CD14-positive monocyte (primary cell): ENCODE results near the gene STRBP. TPM values are rescaled to one million over a fixed set of nuclear protein-coding genes. Genes with fewer than 3 reads are reported as not detected.

Experiments used
- DNase-seq, 3 donors: peaks; one replicate each; pipeline ENCODE4 v3.0.0-alpha.2; 2011 to 2022
- H2AFZ ChIP-seq: 2 replicates; pipeline ENCODE4 v1.6.0; 2012; ENCODE audit warnings: mild to moderate bottlenecking, low read depth, low read length, inconsistent platforms; ENCODE audit not compliant: insufficient read depth, poor library complexity, severe bottlenecking
- H3K27ac ChIP-seq, 2 donors: 1 replicate in 1 of 2; 2 replicates in 1 of 2; pipeline ENCODE4 v1.5.1; 2012 to 2013; ENCODE audit warnings: low read length in 2 of 2, control low read depth in 1 of 2, inconsistent platforms in 1 of 2, low read depth in 1 of 2, mild to moderate bottlenecking in 1 of 2
- H3K27me3 ChIP-seq, 2 donors: one replicate each; pipeline versions ENCODE4 v1.6.0 to v1.6.1; 2011 to 2013; ENCODE audit warnings: low read length in 2 of 2; ENCODE audit not compliant: control insufficient read depth in 2 of 2, insufficient read depth in 2 of 2
- H3K36me3 ChIP-seq, 2 donors: replicated peaks in 1 of 2; 1 replicate in 1 of 2; 2 replicates in 1 of 2; pipeline versions ENCODE4 v1.5.1 to v1.6.1; 2012 to 2013; ENCODE audit warnings: low read length in 2 of 2, control low read depth in 1 of 2, inconsistent platforms in 1 of 2, mild to moderate bottlenecking in 1 of 2; ENCODE audit not compliant: insufficient read depth in 2 of 2, control insufficient read depth in 1 of 2
- H3K4me1 ChIP-seq, 2 donors: 1 replicate in 1 of 2; 2 replicates in 1 of 2; pipeline versions ENCODE4 v1.5.1 to v1.6.1; 2012 to 2013; ENCODE audit warnings: low read length in 2 of 2, control low read depth in 1 of 2, inconsistent platforms in 1 of 2, mild to moderate bottlenecking in 1 of 2, moderate library complexity in 1 of 2; ENCODE audit not compliant: insufficient read depth in 2 of 2, control insufficient read depth in 1 of 2
- H3K4me2 ChIP-seq: replicated peaks from 2 replicates; pipeline ENCODE3; 2012; ENCODE audit warnings: low read length, moderate library complexity, mild to moderate bottlenecking; ENCODE audit not compliant: poor library complexity, severe bottlenecking; ENCODE audit errors: extremely low read depth
- H3K4me3 ChIP-seq, 3 experiments: fragments of 200-600 bp in 1 of 3; sonication (generic) in 1 of 3; replicated peaks in 1 of 3; 1 replicate in 2 of 3; 2 replicates in 1 of 3; pipeline ENCODE4 v1.5.1; 2011 to 2013; ENCODE audit warnings: low read length in 3 of 3, mild to moderate bottlenecking in 3 of 3, control low read depth in 2 of 3, low read depth in 2 of 3, inconsistent platforms in 1 of 3, moderate library complexity in 1 of 3
- H3K79me2 ChIP-seq: 2 replicates; pipeline ENCODE4 v1.6.0; 2012; ENCODE audit warnings: mild to moderate bottlenecking, control low read depth, inconsistent platforms, low read length, moderate library complexity; ENCODE audit not compliant: insufficient read depth
- H3K9ac ChIP-seq: 2 replicates; pipeline ENCODE4 v1.6.0; 2017; ENCODE audit warnings: low read length, mild to moderate bottlenecking; ENCODE audit not compliant: insufficient read depth, poor library complexity, severe bottlenecking
- H3K9me3 ChIP-seq, 2 donors: replicated peaks in 1 of 2; 1 replicate in 1 of 2; 2 replicates in 1 of 2; pipeline versions ENCODE4 v1.5.1 to v1.6.1; 2012 to 2013; ENCODE audit warnings: low read length in 2 of 2, control low read depth in 1 of 2; ENCODE audit not compliant: control insufficient read depth in 1 of 2, insufficient read depth in 1 of 2
- H4K20me1 ChIP-seq: 2 replicates; pipeline ENCODE4 v1.6.0; 2012; ENCODE audit warnings: mild to moderate bottlenecking, low read length, control low read depth, moderate library complexity; ENCODE audit not compliant: insufficient read depth
- H3K27ac Mint-ChIP-seq, 7 donors: one replicate each; pipeline ENCODE4 v1.8.0; 2020; ENCODE audit warnings: mild to moderate bottlenecking in 7 of 7, mixed read lengths in 7 of 7, moderate library complexity in 6 of 7, inconsistent platforms in 2 of 7
- H3K27me3 Mint-ChIP-seq, 3 donors: one replicate each; pipeline ENCODE4 v1.8.0; 2021 to 2022; ENCODE audit warnings: low read depth in 3 of 3, mild to moderate bottlenecking in 3 of 3, mixed read lengths in 3 of 3, moderate library complexity in 3 of 3, inconsistent platforms in 1 of 3
- H3K36me3 Mint-ChIP-seq, 2 donors: one replicate each; pipeline ENCODE4 v1.8.0; 2020; ENCODE audit warnings: mixed read lengths in 2 of 2, inconsistent platforms in 1 of 2, mild to moderate bottlenecking in 1 of 2
- H3K4me1 Mint-ChIP-seq: one replicate; pipeline ENCODE4 v1.8.0; 2020; ENCODE audit warnings: mild to moderate bottlenecking, mixed read lengths
- H3K4me3 Mint-ChIP-seq, 2 donors: one replicate each; pipeline ENCODE4 v1.8.0; 2020; ENCODE audit warnings: mild to moderate bottlenecking in 2 of 2, mixed read lengths in 2 of 2, moderate library complexity in 1 of 2
- H3K9me3 Mint-ChIP-seq, 7 donors: one replicate each; pipeline ENCODE4 v1.8.0; 2020 to 2022; ENCODE audit warnings: mixed read lengths in 7 of 7, mild to moderate bottlenecking in 6 of 7, moderate library complexity in 6 of 7, inconsistent platforms in 2 of 7
- WGBS: methylation state at CpG from one replicate; pipeline ENCODE4 v1.1.5; 2013; ENCODE audit warnings: missing lambda C conversion rate; ENCODE audit not compliant: insufficient coverage; 5-methylcytosine and 5-hydroxymethylcytosine counted together
- intact Hi-C, 2 donors: fragments of 100-400 bp; cut with micrococcal nuclease; formaldehyde crosslinking; loops; one replicate each; pipeline versions ENCODE4 v1.15.0 to v1.15.1; 2023
- polyA plus RNA-seq, 3 donors: library from polyadenylated mRNA; depleted of rRNA in 1 of 3; unstranded in 2 of 3; stranded (reverse) in 1 of 3; fragments of 300-500 nt in 2 of 3; fragments of >200 nt in 1 of 3; fragmentation: Illumina TruSeq in 2 of 3; gene quantifications; 1 replicate in 2 of 3; 2 replicates in 1 of 3; pipeline ENCODE4 v1.2.3, GENCODE V29; 2012 to 2021
- TF ChIP-seq, protein P1 (sequence below): fragments of 200-600 bp; IDR thresholded peaks from one replicate; pipeline ENCODE4 v1.8.0; 2022; ENCODE audit warnings: antibody characterized with exemption, mild to moderate bottlenecking

The STRBP gene
- polyA plus RNA-seq, 3 donors: 0.97 to 1.9 (median 1.9) TPM

DNA sequence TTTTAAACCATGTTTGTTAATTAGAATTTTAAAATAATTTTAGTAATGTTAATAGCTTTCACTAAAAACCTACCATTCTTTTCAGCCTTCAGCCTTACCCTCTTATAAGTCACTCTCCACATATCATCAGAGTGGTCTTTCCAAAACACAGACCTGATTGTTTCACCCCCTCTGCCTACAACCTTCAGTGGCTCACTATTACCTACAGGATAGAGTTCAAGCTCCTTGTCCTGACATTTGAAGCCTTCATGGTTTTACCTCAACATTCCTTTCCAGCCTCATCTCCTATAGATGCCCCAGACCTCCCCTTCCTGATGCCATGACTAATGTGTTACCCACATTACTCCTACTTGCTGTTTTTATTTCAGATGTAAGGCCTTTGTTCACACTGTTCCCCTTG is 27.8 kb upstream of the STRBP start:
- Mint-ChIP-seq H3K27ac (no peak overlapping the region), H3K27me3 (peaks cover 0 to 2% (median 1%) of the 10 kb centered on the region in 3 donors)

DNA sequence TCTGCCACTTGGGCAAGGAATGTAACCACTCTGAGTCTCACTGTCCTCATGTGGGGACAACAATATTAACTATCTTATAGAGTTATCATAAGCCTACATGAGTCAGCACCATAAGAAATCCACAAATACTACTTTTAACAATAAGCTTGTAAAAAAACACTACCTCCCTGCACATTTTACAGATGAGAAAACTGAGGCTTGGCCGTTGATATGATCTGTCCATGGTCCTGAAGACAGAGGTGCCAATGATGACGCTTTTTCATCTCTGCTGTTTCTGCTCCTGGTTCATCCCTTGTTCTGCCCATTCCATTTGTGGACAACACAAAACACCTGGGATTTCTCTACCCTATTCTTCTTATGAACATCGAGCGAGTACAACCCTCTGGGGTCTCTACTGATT is 23.4 kb upstream of the STRBP start:
- DNase-seq: no peak
- Histone ChIP-seq H3K27ac (no peak overlapping the region), H3K27me3 (no peaks in the 10 kb centered on the region), H2AFZ (no peak overlapping the region), H3K4me3 (no peak overlapping the region), H4K20me1 (no peaks in the 10 kb centered on the region), H3K4me1 (no peaks in the 10 kb centered on the region), H3K36me3 (no peaks in the 10 kb centered on the region), H3K4me2 (no peak overlapping the region), H3K9me3 (no peaks in the 10 kb centered on the region), H3K9ac (no peak overlapping the region), H3K79me2 (no peaks in the 10 kb centered on the region)
- intact Hi-C loops: no loop called here
- Mint-ChIP-seq H3K36me3 (no peaks in the 10 kb centered on the region), H3K27me3 (peaks cover 0 to 2% (median 1%) of the 10 kb centered on the region in 3 donors), H3K9me3 (no peaks in the 10 kb centered on the region), H3K4me1 (no peaks in the 10 kb centered on the region), H3K4me3 (no peak overlapping the region), H3K27ac (no peak overlapping the region)
- TF ChIP-seq, protein P1, sequence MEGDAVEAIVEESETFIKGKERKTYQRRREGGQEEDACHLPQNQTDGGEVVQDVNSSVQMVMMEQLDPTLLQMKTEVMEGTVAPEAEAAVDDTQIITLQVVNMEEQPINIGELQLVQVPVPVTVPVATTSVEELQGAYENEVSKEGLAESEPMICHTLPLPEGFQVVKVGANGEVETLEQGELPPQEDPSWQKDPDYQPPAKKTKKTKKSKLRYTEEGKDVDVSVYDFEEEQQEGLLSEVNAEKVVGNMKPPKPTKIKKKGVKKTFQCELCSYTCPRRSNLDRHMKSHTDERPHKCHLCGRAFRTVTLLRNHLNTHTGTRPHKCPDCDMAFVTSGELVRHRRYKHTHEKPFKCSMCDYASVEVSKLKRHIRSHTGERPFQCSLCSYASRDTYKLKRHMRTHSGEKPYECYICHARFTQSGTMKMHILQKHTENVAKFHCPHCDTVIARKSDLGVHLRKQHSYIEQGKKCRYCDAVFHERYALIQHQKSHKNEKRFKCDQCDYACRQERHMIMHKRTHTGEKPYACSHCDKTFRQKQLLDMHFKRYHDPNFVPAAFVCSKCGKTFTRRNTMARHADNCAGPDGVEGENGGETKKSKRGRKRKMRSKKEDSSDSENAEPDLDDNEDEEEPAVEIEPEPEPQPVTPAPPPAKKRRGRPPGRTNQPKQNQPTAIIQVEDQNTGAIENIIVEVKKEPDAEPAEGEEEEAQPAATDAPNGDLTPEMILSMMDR: no peak
- WGBS: 95% methylated on average over 4 of the region's 4 CpGs

More for the DNA sequence above, 27.8 kb upstream of the STRBP start:
- H3K4me3 Mint-ChIP-seq: no peak overlapping the region
- no peaks in the 10 kb centered on the region for H3K79me2 ChIP-seq
- H3K36me3 ChIP-seq: no peaks in the 10 kb centered on the region
- no peaks in the 10 kb centered on the region for H3K4me1 Mint-ChIP-seq
- H4K20me1 ChIP-seq: no peaks in the 10 kb centered on the region
- TF ChIP-seq, protein P1: no peak
- DNase-seq: no peak
- intact Hi-C loops: no loop called here
- no peaks in the 10 kb centered on the region for H3K9me3 Mint-ChIP-seq
- no peaks in the 10 kb centered on the region for H3K4me1 ChIP-seq
- H3K9ac ChIP-seq: no peak overlapping the region
- no peaks in the 10 kb centered on the region for H3K9me3 ChIP-seq
- no peak overlapping the region for H3K27ac ChIP-seq
- H3K27me3 ChIP-seq: no peaks in the 10 kb centered on the region
- no peak overlapping the region for H3K4me3 ChIP-seq
- no peaks in the 10 kb centered on the region for H3K36me3 Mint-ChIP-seq
- H2AFZ ChIP-seq: no peak overlapping the region
- no peak overlapping the region for H3K4me2 ChIP-seq
